Upper lobe of left lung (tissue), 6 donors: Measurements from ENCODE around the gene PDE6H. TPM values are rescaled to one million over a fixed set of nuclear protein-coding genes. Genes with fewer than 3 reads are reported as not detected.

ENCODE experiments used
- ATAC-seq, 2 donors: fragments of 200-7000 bp; cut with Tn5 transposase; one replicate each; pipeline ENCODE4 v1.9.1; 2022; ENCODE audit warnings: mild to moderate bottlenecking in 2 of 2, moderate library complexity in 2 of 2; ENCODE audit not compliant: low FRiP score in 2 of 2
- DNase-seq, 2 donors: peaks; one replicate each; pipeline ENCODE4 v3.0.0-alpha.2; 2019 to 2020
- H3K27ac ChIP-seq, 4 donors: fragments of 200-600 bp; sonication (generic); one replicate each; pipeline ENCODE4 v1.5.1; 2016 to 2019
- H3K27me3 ChIP-seq, 4 donors: fragments of 200-600 bp; sonication (generic); one replicate each; pipeline ENCODE4 v1.5.1; 2017 to 2019
- H3K36me3 ChIP-seq, 4 donors: fragments of 200-600 bp; sonication (generic); one replicate each; pipeline ENCODE4 v1.5.1; 2016 to 2019
- H3K4me1 ChIP-seq, 4 donors: fragments of 200-600 bp; sonication (generic); one replicate each; pipeline ENCODE4 v1.5.1; 2018 to 2019
- H3K4me3 ChIP-seq, 4 donors: fragments of 200-600 bp; sonication (generic); one replicate each; pipeline ENCODE4 v1.5.1; 2017 to 2019; ENCODE audit warnings: mild to moderate bottlenecking in 2 of 4, moderate library complexity in 1 of 4
- H3K9me3 ChIP-seq, 4 donors: fragments of 200-600 bp; sonication (generic); one replicate each; pipeline ENCODE4 v1.5.1; 2018 to 2019
- EP300 ChIP-seq, 4 donors: sonication (generic); formaldehyde crosslinking; IDR thresholded peaks; one replicate each; pipeline ENCODE4 v1.5.1; 2017; ENCODE audit warnings: antibody characterized with exemption in 4 of 4, control low read depth in 2 of 4
- POLR2A ChIP-seq, 4 donors: fragments of 450-650 bp; IDR thresholded peaks; one replicate each; pipeline ENCODE4 v1.5.1; 2016 to 2017; ENCODE audit warnings: antibody characterized with exemption in 4 of 4, mild to moderate bottlenecking in 2 of 4
- POLR2AphosphoS5 ChIP-seq, 2 donors: sonication (generic); formaldehyde crosslinking; IDR thresholded peaks; one replicate each; pipeline ENCODE4 v1.5.1; 2017; ENCODE audit warnings: antibody characterized with exemption in 2 of 2
- WGBS, 2 donors: methylation state at CpG; one replicate each; pipeline ENCODE4 v1.1.5; 2017 to 2018; 5-methylcytosine and 5-hydroxymethylcytosine counted together
- total RNA-seq, 6 donors: library from RNA; depleted of rRNA in 4 of 6; stranded (reverse); fragments of >200 nt in 4 of 6; gene quantifications; one replicate each; pipeline versions ENCODE4 v1.1.0 to v1.2.1, GENCODE V29; 2016 to 2021
- TF ChIP-seq, protein P1 (sequence below), 6 experiments: fragments of 450-650 bp in 4 of 6; fragments of 200-600 bp in 2 of 6; sonication (generic) in 2 of 6; IDR thresholded peaks; one replicate each; pipeline ENCODE4 v1.5.1; 2016 to 2019; ENCODE audit warnings: antibody characterized with exemption in 6 of 6
- donor health status: DM: no; HTN: no; CAD: no; lungs with moderate emphysema.
- donor health status: DM: no; HTN: yes; CAD: no; lungs with severe emphysema.

Gene PDE6H
- total RNA-seq, 6 donors from 2014 or later: not detected

DNA sequence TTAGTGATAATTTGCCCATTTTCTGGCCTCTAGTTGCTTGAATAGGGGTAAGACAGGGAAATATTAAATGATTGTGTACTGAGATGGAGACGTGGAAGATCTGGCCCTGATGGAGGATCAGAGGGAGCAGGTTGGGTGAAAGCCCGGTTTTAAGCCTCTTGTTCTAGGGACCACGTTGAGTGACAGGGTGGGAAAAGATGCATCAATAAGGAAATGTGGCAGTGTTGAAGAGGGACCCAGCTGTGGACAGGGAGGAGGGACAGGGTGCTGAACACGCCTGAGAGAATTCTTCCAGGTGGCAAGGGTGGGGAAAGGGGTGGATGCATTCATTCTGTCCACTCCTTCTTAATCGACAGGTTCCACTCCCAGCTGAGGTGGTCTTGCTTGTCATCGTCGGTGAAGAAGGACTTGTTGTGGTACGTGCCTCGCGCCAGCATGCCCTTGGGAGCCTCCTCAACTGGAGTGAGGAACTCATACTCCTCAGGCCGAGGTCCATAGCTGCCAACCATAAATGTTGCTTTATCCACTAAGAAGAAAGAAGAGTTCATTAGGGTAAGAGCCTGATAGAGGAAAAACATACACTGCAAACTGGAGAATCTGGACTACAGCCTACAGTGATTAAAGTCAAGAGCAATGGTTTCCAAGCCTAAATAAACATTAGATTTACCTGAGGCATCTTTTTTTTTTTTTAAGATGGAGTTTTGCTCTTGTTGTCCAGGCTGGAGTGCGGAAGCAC, 30.5 kb upstream of the PDE6H start:
- TF ChIP-seq EP300 (IDR thresholded peaks at IDR 0.05): no peak
- TF ChIP-seq POLR2AphosphoS5 (IDR thresholded peaks at IDR 0.05): no peak
- TF ChIP-seq, protein P1, sequence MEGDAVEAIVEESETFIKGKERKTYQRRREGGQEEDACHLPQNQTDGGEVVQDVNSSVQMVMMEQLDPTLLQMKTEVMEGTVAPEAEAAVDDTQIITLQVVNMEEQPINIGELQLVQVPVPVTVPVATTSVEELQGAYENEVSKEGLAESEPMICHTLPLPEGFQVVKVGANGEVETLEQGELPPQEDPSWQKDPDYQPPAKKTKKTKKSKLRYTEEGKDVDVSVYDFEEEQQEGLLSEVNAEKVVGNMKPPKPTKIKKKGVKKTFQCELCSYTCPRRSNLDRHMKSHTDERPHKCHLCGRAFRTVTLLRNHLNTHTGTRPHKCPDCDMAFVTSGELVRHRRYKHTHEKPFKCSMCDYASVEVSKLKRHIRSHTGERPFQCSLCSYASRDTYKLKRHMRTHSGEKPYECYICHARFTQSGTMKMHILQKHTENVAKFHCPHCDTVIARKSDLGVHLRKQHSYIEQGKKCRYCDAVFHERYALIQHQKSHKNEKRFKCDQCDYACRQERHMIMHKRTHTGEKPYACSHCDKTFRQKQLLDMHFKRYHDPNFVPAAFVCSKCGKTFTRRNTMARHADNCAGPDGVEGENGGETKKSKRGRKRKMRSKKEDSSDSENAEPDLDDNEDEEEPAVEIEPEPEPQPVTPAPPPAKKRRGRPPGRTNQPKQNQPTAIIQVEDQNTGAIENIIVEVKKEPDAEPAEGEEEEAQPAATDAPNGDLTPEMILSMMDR (IDR thresholded peaks at IDR 0.05): no peak
- TF ChIP-seq POLR2A (IDR thresholded peaks at IDR 0.05): no peak
- H3K4me1 ChIP-seq: peaks cover 14 to 26% (median 16%) of the 10 kb centered on the region in 4 donors
- DNase-seq (no peak), ATAC-seq (no peak)
- no peaks in the 10 kb centered on the region for H3K9me3 ChIP-seq
- H3K36me3 ChIP-seq: peaks cover 0 to 57% (median 32%) of the 10 kb centered on the region in 4 donors
- no peak overlapping the region for H3K4me3 ChIP-seq
- 68 to 87% methylated on average over 12 of the region's 12 CpGs for WGBS, 2 donors
- no peaks in the 10 kb centered on the region for H3K27me3 ChIP-seq
- peak overlapping the region in 2 of 4 donors; percentile 40 to 48 for H3K27ac ChIP-seq

GRCh38 chr12:14946162-14946561, 26.7 kb upstream of the PDE6H start:
- Histone ChIP-seq H3K9me3 (no peaks in the 10 kb centered on the region), H3K4me3 (no peak overlapping the region), H3K27me3 (no peaks in the 10 kb centered on the region), H3K4me1 (peaks cover 43 to 51% (median 45%) of the 10 kb centered on the region in 4 donors), H3K27ac (peak overlapping the region in 2 of 4 donors; percentile 9 to 85), H3K36me3 (peaks cover 0 to 77% (median 41%) of the 10 kb centered on the region in 4 donors)
- no peak for TF ChIP-seq POLR2A (IDR thresholded peaks at IDR 0.05)
- no peak for TF ChIP-seq POLR2AphosphoS5 (IDR thresholded peaks at IDR 0.05)
- TF ChIP-seq EP300 (IDR thresholded peaks at IDR 0.05): no peak
- TF ChIP-seq, protein P1 (IDR thresholded peaks at IDR 0.05): no peak
- DNase-seq (no peak), ATAC-seq (no peak)
- WGBS, 2 donors: 54 to 79% methylated on average over 2 of the region's 2 CpGs

DNA sequence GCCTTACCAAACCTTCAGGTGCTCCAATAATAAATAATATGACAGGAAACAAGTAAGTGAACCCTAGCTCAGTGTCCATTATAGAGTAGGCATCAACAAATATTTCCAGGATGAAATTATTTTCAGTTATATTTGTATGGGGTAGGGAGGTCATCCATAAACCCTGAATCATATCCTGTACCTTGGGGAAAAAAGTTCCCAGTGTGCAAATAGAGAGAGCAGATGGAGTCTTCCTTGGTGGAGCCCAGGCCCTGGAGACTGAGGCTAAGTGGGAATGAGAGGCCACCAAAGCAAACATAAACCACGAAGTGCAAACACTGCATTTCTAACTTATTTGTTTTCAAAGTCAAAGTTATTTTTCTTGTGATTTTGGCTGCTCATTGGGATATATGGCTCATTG, 26.0 kb upstream of the PDE6H start:
- Histone ChIP-seq H3K27ac (peak overlapping the region in 2 of 4 donors; percentile 9 to 85), H3K4me1 (peaks cover 50 to 58% (median 52%) of the 10 kb centered on the region in 4 donors), H3K27me3 (no peaks in the 10 kb centered on the region), H3K4me3 (no peak overlapping the region), H3K9me3 (no peaks in the 10 kb centered on the region), H3K36me3 (peaks cover 0 to 70% (median 37%) of the 10 kb centered on the region in 4 donors)
- ATAC-seq: no peak
- TF ChIP-seq, protein P1 (IDR thresholded peaks at IDR 0.05): no peak
- TF ChIP-seq POLR2A (IDR thresholded peaks at IDR 0.05): no peak
- TF ChIP-seq EP300 (IDR thresholded peaks at IDR 0.05): no peak
- no peak for TF ChIP-seq POLR2AphosphoS5 (IDR thresholded peaks at IDR 0.05)
- 57 to 72% methylated on average over 1 of the region's 1 CpG for WGBS, 2 donors
- no peak for DNase-seq

DNA sequence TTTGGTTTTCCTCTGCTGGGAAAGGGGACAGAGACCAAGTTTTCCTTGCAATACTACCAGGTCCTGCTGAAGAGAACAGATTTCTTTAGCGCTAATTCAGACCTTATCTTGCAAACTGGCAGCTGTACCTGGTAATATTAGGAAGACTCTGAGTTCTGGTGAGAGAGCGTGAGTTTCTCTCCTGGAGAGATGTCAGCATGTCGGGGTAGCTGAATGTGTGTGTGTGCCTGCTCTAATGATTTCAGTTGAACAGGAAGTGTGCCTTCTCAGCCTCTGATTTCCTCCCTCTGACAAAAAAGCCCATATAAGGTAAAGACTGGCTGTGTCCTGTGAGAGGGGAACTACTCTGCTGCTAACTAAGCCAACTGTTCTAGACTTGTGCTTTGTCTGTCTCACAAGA, 24.2 kb upstream of the PDE6H start:
- no peaks in the 10 kb centered on the region for H3K9me3 ChIP-seq
- TF ChIP-seq POLR2AphosphoS5 (IDR thresholded peaks at IDR 0.05): peak in 1 of 2 donors; percentile 20
- TF ChIP-seq EP300 (IDR thresholded peaks at IDR 0.05): no peak
- 18 to 24% methylated on average over 3 of the region's 3 CpGs for WGBS, 2 donors
- H3K36me3 ChIP-seq: peaks cover 0 to 53% (median 24%) of the 10 kb centered on the region in 4 donors
- H3K4me3 ChIP-seq: no peak overlapping the region
- H3K27me3 ChIP-seq: no peaks in the 10 kb centered on the region
- DNase-seq: no peak
- peak overlapping the region; percentile 50 to 85 (median 73) for H3K27ac ChIP-seq
- H3K4me1 ChIP-seq: peaks cover 68 to 76% (median 69%) of the 10 kb centered on the region in 4 donors
- peak; percentile 87 to 93 for ATAC-seq

DNA sequence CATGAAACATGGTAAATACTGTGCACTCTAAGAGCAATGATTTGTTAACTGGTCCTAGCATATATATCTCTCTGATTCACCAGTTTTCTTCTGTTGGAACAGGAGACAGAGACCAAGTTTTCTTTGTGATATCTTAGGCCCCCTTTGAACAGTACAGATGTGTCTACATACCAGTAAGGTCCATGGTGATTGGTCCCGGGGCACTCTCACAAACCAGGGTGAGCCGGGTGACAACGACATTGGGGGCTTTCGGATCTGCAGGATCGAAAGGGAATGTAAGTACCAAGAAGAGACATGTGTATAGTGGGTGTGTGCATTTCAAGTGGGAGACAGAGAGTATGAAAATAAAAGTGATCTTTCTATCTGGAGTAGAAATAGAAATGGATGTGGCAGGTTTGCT, 23.2 kb upstream of the PDE6H start:
- DNase-seq: no peak
- H3K27ac ChIP-seq: peak overlapping the region; percentile 28 to 85 (median 73)
- H3K4me3 ChIP-seq: no peak overlapping the region
- 88 to 94% methylated on average over 5 of the region's 5 CpGs for WGBS, 2 donors
- TF ChIP-seq POLR2A (IDR thresholded peaks at IDR 0.05) (no peak), POLR2AphosphoS5 (IDR thresholded peaks at IDR 0.05) (no peak), EP300 (IDR thresholded peaks at IDR 0.05) (no peak)
- TF ChIP-seq, protein P1 (IDR thresholded peaks at IDR 0.05): no peak
- no peaks in the 10 kb centered on the region for H3K27me3 ChIP-seq
- ATAC-seq: no peak
- H3K4me1 ChIP-seq: peaks cover 73 to 85% (median 77%) of the 10 kb centered on the region in 4 donors
- H3K36me3 ChIP-seq: peaks cover 0 to 47% (median 23%) of the 10 kb centered on the region in 4 donors
- no peaks in the 10 kb centered on the region for H3K9me3 ChIP-seq
